Neural progenitor cell (in vitro differentiated cells): ENCODE data around the gene CA10.

Source experiments
- EZH2 ChIP-seq: fragments of 200-600 bp; sonication (generic); IDR thresholded peaks from 2 replicates; pipeline ENCODE4 v1.6.1; 2017; ENCODE audit warnings: antibody characterized with exemption, mild to moderate bottlenecking, moderate library complexity
- EZH2phosphoT487 ChIP-seq: fragments of 200-600 bp; sonication (generic); IDR thresholded peaks from 2 replicates; pipeline ENCODE4 v1.6.1; 2017; ENCODE audit warnings: antibody characterized with exemption
- TF ChIP-seq, protein P1 (sequence below): fragments of 200-600 bp; sonication (generic); IDR thresholded peaks from 2 replicates; pipeline ENCODE4 v1.5.1; 2017; ENCODE audit warnings: antibody characterized with exemption, mild to moderate bottlenecking

DNA sequence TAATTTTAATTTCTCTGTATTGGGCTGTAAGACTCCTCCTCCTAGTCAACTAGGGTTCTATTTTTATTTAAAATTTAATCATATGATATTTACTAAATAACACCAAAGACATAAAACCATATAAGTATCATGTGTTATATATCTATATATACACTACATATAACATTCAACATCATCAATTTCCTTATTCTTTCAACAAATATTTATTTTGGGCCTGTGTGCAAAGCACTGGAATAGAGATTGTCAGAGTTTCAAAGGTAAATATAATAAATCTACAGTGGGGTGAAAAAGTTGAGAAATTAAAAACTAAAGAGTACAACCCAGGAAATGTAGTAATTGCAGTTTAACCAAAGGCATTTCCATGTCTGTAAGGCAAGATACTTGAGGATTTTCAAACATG, 364.0 kb downstream of the CA10 start:
- TF ChIP-seq, protein P1, sequence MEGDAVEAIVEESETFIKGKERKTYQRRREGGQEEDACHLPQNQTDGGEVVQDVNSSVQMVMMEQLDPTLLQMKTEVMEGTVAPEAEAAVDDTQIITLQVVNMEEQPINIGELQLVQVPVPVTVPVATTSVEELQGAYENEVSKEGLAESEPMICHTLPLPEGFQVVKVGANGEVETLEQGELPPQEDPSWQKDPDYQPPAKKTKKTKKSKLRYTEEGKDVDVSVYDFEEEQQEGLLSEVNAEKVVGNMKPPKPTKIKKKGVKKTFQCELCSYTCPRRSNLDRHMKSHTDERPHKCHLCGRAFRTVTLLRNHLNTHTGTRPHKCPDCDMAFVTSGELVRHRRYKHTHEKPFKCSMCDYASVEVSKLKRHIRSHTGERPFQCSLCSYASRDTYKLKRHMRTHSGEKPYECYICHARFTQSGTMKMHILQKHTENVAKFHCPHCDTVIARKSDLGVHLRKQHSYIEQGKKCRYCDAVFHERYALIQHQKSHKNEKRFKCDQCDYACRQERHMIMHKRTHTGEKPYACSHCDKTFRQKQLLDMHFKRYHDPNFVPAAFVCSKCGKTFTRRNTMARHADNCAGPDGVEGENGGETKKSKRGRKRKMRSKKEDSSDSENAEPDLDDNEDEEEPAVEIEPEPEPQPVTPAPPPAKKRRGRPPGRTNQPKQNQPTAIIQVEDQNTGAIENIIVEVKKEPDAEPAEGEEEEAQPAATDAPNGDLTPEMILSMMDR = no peak
- TF ChIP-seq EZH2 (no peak), EZH2phosphoT487 (no peak)
